ENCODE measurements around the gene SLC22A23. TPM values are rescaled to one million over a fixed set of nuclear protein-coding genes. Genes with fewer than 3 reads are reported as not detected.

Gene SLC22A23
- total RNA-seq, 1 donor = 9.0 TPM

- no peak overlapping the region for H3K4me3 ChIP-seq (ENCODE audit: low read depth, low read length)
- TF ChIP-seq CTCF (IDR thresholded peaks at IDR 0.05; ENCODE audit: insufficient read depth, low read length) = no peak
- DNase-seq (ENCODE audit: low read depth) = no peak
Observed at GRCh38 chr6:3428700-3429099, 28.1 kb downstream of the SLC22A23 start.

GRCh38 chr6:3428247-3428646, 28.6 kb downstream of the SLC22A23 start:
- no peak for TF ChIP-seq CTCF (IDR thresholded peaks at IDR 0.05; ENCODE audit: insufficient read depth, low read length)
- H3K4me3 ChIP-seq (ENCODE audit: low read depth, low read length) = no peak overlapping the region
- DNase-seq (ENCODE audit: low read depth) = no peak

- TF ChIP-seq CTCF (IDR thresholded peaks at IDR 0.05; ENCODE audit: insufficient read depth, low read length) = no peak
- DNase-seq (ENCODE audit: low read depth) = peak; percentile 65
Observed at GRCh38 chr6:3427687-3428085, 29.2 kb downstream of the SLC22A23 start.

GRCh38 chr6:3426927-3427686, 29.7 kb downstream of the SLC22A23 start:
- DNase-seq (ENCODE audit: low read depth) = peak; percentile 37
- TF ChIP-seq CTCF (IDR thresholded peaks at IDR 0.05; ENCODE audit: insufficient read depth, low read length) = no peak
- no peak overlapping the region for H3K4me3 ChIP-seq (ENCODE audit: low read depth, low read length)

More at GRCh38 chr6:3427687-3428085, 29.2 kb downstream of the SLC22A23 start:
- no peak overlapping the region for H3K4me3 ChIP-seq (ENCODE audit: low read depth, low read length)

GRCh38 chr6:3426091-3426926, 30.5 kb downstream of the SLC22A23 start:
- no peak overlapping the region for H3K4me3 ChIP-seq (ENCODE audit: low read depth, low read length)
- no peak for TF ChIP-seq CTCF (IDR thresholded peaks at IDR 0.05; ENCODE audit: insufficient read depth, low read length)
- DNase-seq (ENCODE audit: low read depth) = peak; percentile 38

GRCh38 chr6:3425574-3425973, 31.3 kb downstream of the SLC22A23 start:
- TF ChIP-seq CTCF (IDR thresholded peaks at IDR 0.05; ENCODE audit: insufficient read depth, low read length) = no peak
- H3K4me3 ChIP-seq (ENCODE audit: low read depth, low read length) = no peak overlapping the region
- no peak for DNase-seq (ENCODE audit: low read depth)

Data from fibroblast of the aortic adventitia (primary cell).